ENCODE measurements around the gene PHACTR1. TPM values are rescaled to one million over a fixed set of nuclear protein-coding genes. Genes with fewer than 3 reads are reported as not detected.
A peak's percentile ranks its signal among the peaks of the same experiment; 100 is the strongest.
"Not testable (repeated sequence)": the region's sequence is repeated elsewhere in the genome, so short reads cannot be mapped to it uniquely, and the experiment has no call there.

Gene PHACTR1
- total RNA-seq, 8 experiments from 2014 or later = 2.7 to 24.5 (median 16.4) TPM

GRCh38 chr6:12751694-12752325 is 35.2 kb downstream of the PHACTR1 start:
- WGBS, 10 experiments = 0 to 79% (median 23%) methylated on average over 1 to 10 of the region's 10 CpGs; no CpG with 5 or more reads in 1 of the 10 experiments
- ATAC-seq (replicated peaks in 6 of 8) = peak in 3 of 8 experiments; percentile 70 to 83 (median 81)
- in situ Hi-C loops (cut with MboI; ENCODE audit: low pct_unique_long_range_greater_than_20kb in 2 of 9, low sequenced_read_pairs in 9 of 9, unreplicated experiment in 9 of 9) = no loop called here
- no peak overlapping the region for H3K27ac ChIP-seq
- no peak overlapping the region for H3K4me3 ChIP-seq
- peaks cover 4 to 46% of the 10 kb centered on the region in 2 donors for H3K4me1 ChIP-seq (replicated peaks in 1 of 2)

GRCh38 chr6:12753036-12753435 is 36.5 kb downstream of the PHACTR1 start:
- no peak overlapping the region for H3K4me3 ChIP-seq
- in situ Hi-C loops (cut with MboI; ENCODE audit: low pct_unique_long_range_greater_than_20kb in 2 of 9, low sequenced_read_pairs in 9 of 9, unreplicated experiment in 9 of 9) = no loop called here
- 0 to 86% (median 56%) methylated on average over 1 to 2 of the region's 2 CpGs; no CpG with 5 or more reads in 1 of the 10 experiments for WGBS, 10 experiments
- no peak for ATAC-seq (replicated peaks in 6 of 8)
- no peak overlapping the region for H3K27ac ChIP-seq
- peaks cover 4 to 46% of the 10 kb centered on the region in 2 donors for H3K4me1 ChIP-seq (replicated peaks in 1 of 2)

DNA sequence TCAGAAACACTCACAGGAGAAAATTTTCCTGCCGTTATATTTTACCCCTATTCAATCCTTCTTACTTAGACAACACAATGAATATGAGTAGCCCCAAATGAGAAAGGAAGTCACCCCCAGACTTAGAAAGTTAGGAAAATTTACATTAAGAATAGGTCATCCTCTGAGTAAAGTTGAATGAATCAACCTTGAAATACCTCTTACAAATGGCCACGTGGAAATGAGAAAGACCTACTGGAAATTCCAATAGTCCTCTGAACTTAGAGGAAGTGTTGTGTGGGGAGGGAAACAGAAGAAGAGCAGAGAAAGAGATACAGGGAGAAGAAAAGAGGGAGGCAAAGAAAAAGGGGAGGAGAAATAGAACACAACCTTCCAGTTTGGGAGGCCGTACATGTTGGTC is 43.7 kb downstream of the PHACTR1 start:
- H3K4me3 ChIP-seq = no peak overlapping the region
- 30 to 100% (median 80%) methylated on average over 1 to 3 of the region's 3 CpGs for WGBS, 10 experiments
- in situ Hi-C loops (cut with MboI; ENCODE audit: low pct_unique_long_range_greater_than_20kb in 2 of 9, low sequenced_read_pairs in 9 of 9, unreplicated experiment in 9 of 9) = no loop called here
- H3K4me1 ChIP-seq (replicated peaks in 1 of 2) = peaks cover 0 to 14% of the 10 kb centered on the region in 2 donors
- H3K27ac ChIP-seq = no peak overlapping the region
- ATAC-seq (replicated peaks in 6 of 8) = no peak

- WGBS, 10 experiments = 0 to 100% (median 84%) methylated on average over 1 to 3 of the region's 3 CpGs; no CpG with 5 or more reads in 2 of the 10 experiments
Observed at GRCh38 chr6:12760911-12761310, 44.3 kb downstream of the PHACTR1 start.

DNA sequence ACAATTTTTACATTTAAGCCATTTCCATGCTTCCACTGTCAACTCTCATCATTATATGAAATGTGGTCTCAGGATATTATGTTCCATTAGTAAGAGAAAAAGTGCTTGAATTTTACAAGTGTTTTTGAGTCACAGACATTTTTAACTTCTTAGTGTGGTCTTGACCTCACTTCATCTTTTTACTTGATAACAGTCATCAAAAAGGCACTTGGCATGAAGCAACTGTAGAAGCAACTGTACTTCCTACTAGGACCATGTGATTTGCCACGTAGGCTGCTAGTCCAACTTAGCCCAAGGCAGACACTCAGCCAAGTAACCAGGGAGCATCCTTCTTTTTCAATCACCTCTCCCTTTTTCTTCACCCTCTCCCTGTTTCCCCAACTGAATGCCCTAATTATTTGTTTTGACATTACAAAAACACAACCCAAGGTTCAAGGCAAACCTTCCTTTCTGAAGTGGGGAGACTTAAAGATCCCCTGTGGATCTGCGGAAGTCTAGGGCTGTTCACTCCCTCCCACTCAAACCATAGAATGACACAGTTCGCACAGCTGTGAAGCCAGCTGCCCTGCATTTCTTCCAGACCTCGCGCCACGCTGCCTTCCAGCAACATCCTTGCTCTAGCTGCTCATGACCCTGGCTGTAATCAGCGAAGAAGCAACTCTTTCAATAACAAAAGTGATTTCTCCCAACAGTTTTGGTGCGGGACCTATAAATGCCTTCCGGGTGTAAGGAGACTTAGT is 45.0 kb downstream of the PHACTR1 start:
- in situ Hi-C loops (cut with MboI; ENCODE audit: low pct_unique_long_range_greater_than_20kb in 2 of 9, low sequenced_read_pairs in 9 of 9, unreplicated experiment in 9 of 9) = no loop called here
- no peak overlapping the region for H3K27ac ChIP-seq
- H3K4me3 ChIP-seq = no peak overlapping the region
- 0 to 71% (median 55%) methylated on average over 3 to 8 of the region's 9 CpGs; no CpG with 5 or more reads in 2 of the 10 experiments for WGBS, 10 experiments
- ATAC-seq (replicated peaks in 6 of 8) = no peak
- peaks cover 0 to 2% of the 10 kb centered on the region in 2 donors for H3K4me1 ChIP-seq (replicated peaks in 1 of 2)

More at GRCh38 chr6:12760911-12761310, 44.3 kb downstream of the PHACTR1 start:
- peaks cover 0 to 7% of the 10 kb centered on the region in 2 donors for H3K4me1 ChIP-seq (replicated peaks in 1 of 2)
- H3K4me3 ChIP-seq = no peak overlapping the region
- in situ Hi-C loops (cut with MboI; ENCODE audit: low pct_unique_long_range_greater_than_20kb in 2 of 9, low sequenced_read_pairs in 9 of 9, unreplicated experiment in 9 of 9) = no loop called here
- no peak for ATAC-seq (replicated peaks in 6 of 8)
- no peak overlapping the region for H3K27ac ChIP-seq

DNA sequence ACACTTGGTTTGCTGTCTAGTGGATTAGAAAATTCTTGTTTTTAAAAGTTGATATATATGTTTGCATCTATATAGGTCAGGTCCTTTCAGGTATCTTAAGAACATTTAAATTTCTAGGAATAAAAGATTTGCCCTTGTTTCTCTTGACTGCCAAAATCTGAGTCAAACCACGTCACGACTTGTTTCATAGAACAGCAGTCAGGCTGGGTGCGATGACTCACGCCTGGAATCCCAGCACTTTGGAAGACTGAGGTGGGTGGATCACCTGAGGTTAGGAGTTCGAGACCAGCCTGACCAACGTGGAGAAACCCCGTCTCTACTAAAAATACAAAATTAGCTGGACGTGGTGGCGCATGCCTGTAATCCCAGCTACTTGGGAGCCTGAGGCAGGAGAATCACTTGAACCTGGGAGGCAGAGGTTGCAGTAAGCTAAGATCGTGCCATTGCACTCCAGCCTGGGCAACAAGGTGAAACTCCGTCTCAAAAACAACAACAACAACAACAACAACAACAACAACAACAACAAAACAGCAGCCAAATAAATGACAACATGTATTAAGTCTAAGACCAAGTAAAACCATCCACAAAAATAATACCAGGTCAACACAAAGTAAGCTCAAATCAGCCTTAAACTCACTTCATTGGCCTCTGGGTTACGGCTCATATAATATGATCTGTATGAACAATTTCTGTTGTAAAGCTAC is 46.3 kb downstream of the PHACTR1 start:
- ATAC-seq (replicated peaks in 6 of 8); in situ Hi-C loops (cut with MboI; ENCODE audit: low pct_unique_long_range_greater_than_20kb in 2 of 9, low sequenced_read_pairs in 9 of 9, unreplicated experiment in 9 of 9); H3K27ac ChIP-seq: not testable (repeated sequence)

DNA sequence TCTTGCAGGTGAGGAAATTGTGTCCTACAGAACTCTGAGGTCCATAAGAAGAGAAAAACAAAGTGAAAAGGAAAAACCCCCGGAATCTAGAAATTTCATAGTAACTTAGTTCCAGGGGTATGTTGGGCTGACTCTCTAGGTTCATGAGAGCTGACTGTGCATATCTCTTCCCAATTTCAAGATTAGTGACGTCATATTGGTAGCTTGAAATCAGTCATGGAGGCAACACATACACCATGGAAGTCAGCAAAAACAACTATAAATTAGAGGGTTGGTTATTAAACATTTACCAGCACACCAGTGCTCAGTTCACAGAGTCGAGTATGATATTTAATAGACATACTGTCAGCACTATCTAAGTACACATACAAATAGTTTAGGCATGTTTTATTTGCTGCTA is 49.8 kb downstream of the PHACTR1 start:
- no peak for ATAC-seq (replicated peaks in 6 of 8)
- Histone ChIP-seq H3K4me1 (replicated peaks in 1 of 2) (no peaks in the 10 kb centered on the region), H3K4me3 (no peak overlapping the region), H3K27ac (no peak overlapping the region)
- in situ Hi-C loops (cut with MboI; ENCODE audit: low pct_unique_long_range_greater_than_20kb in 2 of 9, low sequenced_read_pairs in 9 of 9, unreplicated experiment in 9 of 9) = no loop called here
- 32 to 94% (median 80%) methylated on average over 1 to 3 of the region's 3 CpGs for WGBS, 10 experiments

More for the DNA sequence above, 46.3 kb downstream of the PHACTR1 start:
- H3K4me3 ChIP-seq; H3K4me1 ChIP-seq (replicated peaks in 1 of 2): not testable (repeated sequence)
- WGBS, 10 experiments = 69 to 100% (median 90%) methylated on average over 1 to 10 of the region's 12 CpGs; no CpG with 5 or more reads in 4 of the 10 experiments

GRCh38 chr6:12767016-12767415 is 50.4 kb downstream of the PHACTR1 start:
- H3K4me1 ChIP-seq (replicated peaks in 1 of 2) = no peaks in the 10 kb centered on the region
- H3K27ac ChIP-seq = no peak overlapping the region
- ATAC-seq (replicated peaks in 6 of 8) = no peak
- in situ Hi-C loops (cut with MboI; ENCODE audit: low pct_unique_long_range_greater_than_20kb in 2 of 9, low sequenced_read_pairs in 9 of 9, unreplicated experiment in 9 of 9) = no loop called here
- no peak overlapping the region for H3K4me3 ChIP-seq
- 68 to 100% (median 93%) methylated on average over 3 of the region's 3 CpGs; no CpG with 5 or more reads in 3 of the 10 experiments for WGBS, 10 experiments

GRCh38 chr6:12769556-12770256 is 53.1 kb downstream of the PHACTR1 start:
- WGBS, 10 experiments = 10 to 92% (median 39%) methylated on average over 2 to 8 of the region's 9 CpGs; no CpG with 5 or more reads in 1 of the 10 experiments
- H3K27ac ChIP-seq = no peak overlapping the region
- ATAC-seq (replicated peaks in 6 of 8) = peak in 5 of 8 experiments; percentile 53 to 89 (median 65)
- in situ Hi-C loops (cut with MboI; ENCODE audit: low pct_unique_long_range_greater_than_20kb in 2 of 9, low sequenced_read_pairs in 9 of 9, unreplicated experiment in 9 of 9) = no loop called here
- no peaks in the 10 kb centered on the region for H3K4me1 ChIP-seq (replicated peaks in 1 of 2)
- H3K4me3 ChIP-seq = no peak overlapping the region

GRCh38 chr6:12772416-12772815 is 55.8 kb downstream of the PHACTR1 start:
- Histone ChIP-seq H3K4me3 (no peak overlapping the region), H3K4me1 (replicated peaks in 1 of 2) (no peaks in the 10 kb centered on the region), H3K27ac (no peak overlapping the region)
- in situ Hi-C loops (cut with MboI; ENCODE audit: low pct_unique_long_range_greater_than_20kb in 2 of 9, low sequenced_read_pairs in 9 of 9, unreplicated experiment in 9 of 9) = no loop called here
- no peak for ATAC-seq (replicated peaks in 6 of 8)
- WGBS, 10 experiments = 42 to 100% (median 80%) methylated on average over 2 to 3 of the region's 3 CpGs

- no peak for ATAC-seq (replicated peaks in 6 of 8)
- in situ Hi-C loops (cut with MboI; ENCODE audit: low pct_unique_long_range_greater_than_20kb in 2 of 9, low sequenced_read_pairs in 9 of 9, unreplicated experiment in 9 of 9) = no loop called here
- H3K4me3 ChIP-seq = no peak overlapping the region
Observed at GRCh38 chr6:12776291-12776690, 59.7 kb downstream of the PHACTR1 start.

DNA sequence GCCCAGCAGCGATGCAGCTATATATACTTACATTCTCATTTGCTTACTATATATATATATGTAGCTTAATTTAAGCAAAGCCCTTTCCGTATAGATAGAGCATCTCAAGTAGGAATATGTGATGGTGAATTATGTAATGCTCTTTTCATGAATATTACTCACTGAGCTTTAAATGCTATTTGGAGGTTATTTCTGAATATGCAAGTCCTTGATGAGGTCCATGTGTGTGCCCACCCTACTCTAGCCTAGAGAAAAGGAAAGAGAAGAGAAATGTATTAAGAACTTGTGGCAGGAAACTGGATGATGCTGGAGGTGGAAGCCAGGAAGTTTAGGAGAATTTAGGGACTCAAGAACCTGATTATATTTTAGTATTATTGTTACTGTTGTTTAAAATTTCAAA is 63.2 kb downstream of the PHACTR1 start:
- Histone ChIP-seq H3K4me1 (replicated peaks in 1 of 2) (peaks cover 0 to 6% of the 10 kb centered on the region in 2 donors), H3K4me3 (no peak overlapping the region), H3K27ac (no peak overlapping the region)
- WGBS, 10 experiments = 7 to 100% (median 89%) methylated on average over 1 to 2 of the region's 2 CpGs; no CpG with 5 or more reads in 2 of the 10 experiments
- in situ Hi-C loops (cut with MboI; ENCODE audit: low pct_unique_long_range_greater_than_20kb in 2 of 9, low sequenced_read_pairs in 9 of 9, unreplicated experiment in 9 of 9) = no loop called here
- ATAC-seq (replicated peaks in 6 of 8) = peak in 3 of 8 experiments; percentile 49 to 94 (median 65)

More at GRCh38 chr6:12776291-12776690, 59.7 kb downstream of the PHACTR1 start:
- 35 to 88% (median 63%) methylated on average over 1 to 4 of the region's 4 CpGs for WGBS, 10 experiments
- Histone ChIP-seq H3K4me1 (replicated peaks in 1 of 2) (peaks cover 0 to 6% of the 10 kb centered on the region in 2 donors), H3K27ac (no peak overlapping the region)
